Neural cell (in vitro differentiated cells): ENCODE measurements around the gene ZNF524. TPM values are rescaled to one million over a fixed set of nuclear protein-coding genes. Genes with fewer than 3 reads are reported as not detected.
A peak's percentile ranks its signal among the peaks of the same experiment; 100 is the strongest.

Experiments
- H2AFZ ChIP-seq: fragments of 200-600, 300-800 bp; sonication (generic), shearing (Covaris generic); 2 replicates; pipeline ENCODE4 v1.6.0; 2014; ENCODE audit warnings: low read depth, mild to moderate bottlenecking, antibody characterized with exemption, low read length, moderate library complexity
- H3F3A ChIP-seq: fragments of 200-600 bp; shearing (Covaris generic); 2 replicates; pipeline ENCODE4 v1.6.1; 2016; ENCODE audit warnings: mild to moderate bottlenecking, moderate library complexity, mixed read lengths, antibody characterized with exemption, low read length; ENCODE audit not compliant: insufficient read depth, poor library complexity, severe bottlenecking
- H3K27ac ChIP-seq: fragments of 200-600, 300-800 bp; sonication (generic), shearing (Covaris generic); 2 replicates; pipeline ENCODE4 v1.5.1; 2014; ENCODE audit warnings: mild to moderate bottlenecking, low read length, moderate library complexity
- H3K27me3 ChIP-seq: fragments of 300-800, 200-600 bp; sonication (generic), shearing (Covaris generic); 2 replicates; pipeline ENCODE4 v1.6.0; 2014; ENCODE audit warnings: mild to moderate bottlenecking, low read depth, low read length, moderate library complexity; ENCODE audit not compliant: insufficient read depth
- H3K36me3 ChIP-seq: fragments of 300-800, 200-600 bp; sonication (generic), shearing (Covaris generic); 2 replicates; pipeline ENCODE4 v1.5.1; 2014; ENCODE audit warnings: mild to moderate bottlenecking, antibody characterized with exemption, low read length, moderate library complexity; ENCODE audit not compliant: insufficient read depth
- H3K4me2 ChIP-seq: fragments of 300-800, 200-600 bp; sonication (generic), shearing (Covaris generic); 2 replicates; pipeline ENCODE4 v1.6.0; 2014; ENCODE audit warnings: mild to moderate bottlenecking, low read length
- H3K4me3 ChIP-seq: fragments of 300-800, 200-600 bp; sonication (generic), shearing (Covaris generic); 2 replicates; pipeline ENCODE4 v1.5.1; 2014; ENCODE audit warnings: mild to moderate bottlenecking, low read length, moderate library complexity
- H3K79me2 ChIP-seq: fragments of 200-600 bp; shearing (Covaris generic); replicated peaks from 2 replicates; pipeline ENCODE4 v1.6.0; 2014; ENCODE audit warnings: mild to moderate bottlenecking, low read length, moderate library complexity; ENCODE audit not compliant: insufficient read depth
- H3K9ac ChIP-seq: fragments of 300-800, 200-600 bp; sonication (generic), shearing (Covaris generic); 2 replicates; pipeline ENCODE4 v1.6.1; 2016; ENCODE audit warnings: mild to moderate bottlenecking, low read length, mixed read lengths
- H3K9me2 ChIP-seq: fragments of 200-600 bp; shearing (Covaris generic); 2 replicates; pipeline ENCODE4 v1.6.1; 2016; ENCODE audit warnings: mild to moderate bottlenecking, low read length, mixed read lengths; ENCODE audit not compliant: insufficient read depth
- H3K9me3 ChIP-seq: fragments of 200-600, 300-800 bp; sonication (generic), shearing (Covaris generic); 2 replicates; pipeline ENCODE4 v1.6.1; 2016; ENCODE audit warnings: mild to moderate bottlenecking, mixed run types, low read length, moderate library complexity, mixed read lengths
- H4K20me1 ChIP-seq: fragments of 200-600 bp; shearing (Covaris generic); 2 replicates; pipeline ENCODE4 v1.6.1; 2016; ENCODE audit warnings: mild to moderate bottlenecking, mixed run types; ENCODE audit not compliant: insufficient read depth
- EP300 ChIP-seq: fragments of 450-650 bp; conservative IDR thresholded peaks from 2 replicates; pipeline ENCODE4 v1.6.1; 2014; ENCODE audit warnings: antibody characterized with exemption, mild to moderate bottlenecking, moderate library complexity; ENCODE audit not compliant: poor library complexity, severe bottlenecking
- EZH2 ChIP-seq: fragments of 200-600, 300-800 bp; shearing (Covaris generic), sonication (generic); IDR thresholded peaks from 2 replicates; pipeline ENCODE4 v1.6.1; 2014; ENCODE audit warnings: antibody characterized with exemption, low read length, borderline replicate concordance, mild to moderate bottlenecking; ENCODE audit not compliant: insufficient read depth, poor library complexity, severe bottlenecking
- MXI1 ChIP-seq: fragments of 450-650 bp; conservative IDR thresholded peaks from 2 replicates; pipeline ENCODE4 v1.6.1; 2014; ENCODE audit warnings: antibody characterized with exemption, mild to moderate bottlenecking; ENCODE audit not compliant: poor library complexity, severe bottlenecking
- POLR2AphosphoS5 ChIP-seq: IDR thresholded peaks from 2 replicates; pipeline ENCODE4 v1.6.1; 2012
- RAD21 ChIP-seq: fragments of 450-650 bp; conservative IDR thresholded peaks from 2 replicates; pipeline ENCODE4 v1.6.1; 2014; ENCODE audit warnings: antibody characterized with exemption, mild to moderate bottlenecking, moderate library complexity
- SMC3 ChIP-seq: fragments of 450-650 bp; conservative IDR thresholded peaks from 2 replicates; pipeline ENCODE4 v1.6.1; 2014; ENCODE audit warnings: antibody characterized with exemption, mild to moderate bottlenecking, moderate library complexity; ENCODE audit not compliant: poor library complexity
- TAF1 ChIP-seq: IDR thresholded peaks from 2 replicates; pipeline ENCODE4 v1.6.1; 2012; ENCODE audit warnings: low read depth
- polyA plus RNA-seq: library from polyadenylated mRNA; depleted of rRNA; stranded (reverse); fragments of >200 nt; gene quantifications from 2 replicates; pipeline ENCODE4 v1.2.3, GENCODE V29; 2014
- TF ChIP-seq, protein P1 (sequence below): IDR thresholded peaks from 2 replicates; pipeline ENCODE4 v1.6.1; 2012; ENCODE audit warnings: borderline replicate concordance
- TF ChIP-seq, protein P2 (sequence below): fragments of 450-650 bp; IDR thresholded peaks from 2 replicates; pipeline ENCODE4 v1.5.1; 2014; ENCODE audit warnings: antibody characterized with exemption, mild to moderate bottlenecking, moderate library complexity; ENCODE audit not compliant: poor library complexity, severe bottlenecking

Gene ZNF524
- polyA plus RNA-seq, 1 donor from 2014 or later: 3.2 TPM

- Histone ChIP-seq H3K9ac (peak overlapping the region; percentile 97), H3K27me3 (no peaks in the 10 kb centered on the region), H3F3A (no peaks in the 10 kb centered on the region), H3K9me2 (no peaks in the 10 kb centered on the region), H3K4me3 (peak overlapping the region; percentile 97), H4K20me1 (no peaks in the 10 kb centered on the region), H3K27ac (peak overlapping the region; percentile 97), H3K36me3 (peaks cover 8% of the 10 kb centered on the region), H3K4me2 (peak overlapping the region; percentile 81), H2AFZ (no peak overlapping the region), H3K79me2 (peaks cover 25% of the 10 kb centered on the region), H3K9me3 (no peaks in the 10 kb centered on the region)
- TF ChIP-seq EZH2 (no peak), POLR2AphosphoS5 (no peak), MXI1 (no peak), EP300 (no peak), RAD21 (no peak), SMC3 (no peak), TAF1 (no peak)
- TF ChIP-seq, protein P1, sequence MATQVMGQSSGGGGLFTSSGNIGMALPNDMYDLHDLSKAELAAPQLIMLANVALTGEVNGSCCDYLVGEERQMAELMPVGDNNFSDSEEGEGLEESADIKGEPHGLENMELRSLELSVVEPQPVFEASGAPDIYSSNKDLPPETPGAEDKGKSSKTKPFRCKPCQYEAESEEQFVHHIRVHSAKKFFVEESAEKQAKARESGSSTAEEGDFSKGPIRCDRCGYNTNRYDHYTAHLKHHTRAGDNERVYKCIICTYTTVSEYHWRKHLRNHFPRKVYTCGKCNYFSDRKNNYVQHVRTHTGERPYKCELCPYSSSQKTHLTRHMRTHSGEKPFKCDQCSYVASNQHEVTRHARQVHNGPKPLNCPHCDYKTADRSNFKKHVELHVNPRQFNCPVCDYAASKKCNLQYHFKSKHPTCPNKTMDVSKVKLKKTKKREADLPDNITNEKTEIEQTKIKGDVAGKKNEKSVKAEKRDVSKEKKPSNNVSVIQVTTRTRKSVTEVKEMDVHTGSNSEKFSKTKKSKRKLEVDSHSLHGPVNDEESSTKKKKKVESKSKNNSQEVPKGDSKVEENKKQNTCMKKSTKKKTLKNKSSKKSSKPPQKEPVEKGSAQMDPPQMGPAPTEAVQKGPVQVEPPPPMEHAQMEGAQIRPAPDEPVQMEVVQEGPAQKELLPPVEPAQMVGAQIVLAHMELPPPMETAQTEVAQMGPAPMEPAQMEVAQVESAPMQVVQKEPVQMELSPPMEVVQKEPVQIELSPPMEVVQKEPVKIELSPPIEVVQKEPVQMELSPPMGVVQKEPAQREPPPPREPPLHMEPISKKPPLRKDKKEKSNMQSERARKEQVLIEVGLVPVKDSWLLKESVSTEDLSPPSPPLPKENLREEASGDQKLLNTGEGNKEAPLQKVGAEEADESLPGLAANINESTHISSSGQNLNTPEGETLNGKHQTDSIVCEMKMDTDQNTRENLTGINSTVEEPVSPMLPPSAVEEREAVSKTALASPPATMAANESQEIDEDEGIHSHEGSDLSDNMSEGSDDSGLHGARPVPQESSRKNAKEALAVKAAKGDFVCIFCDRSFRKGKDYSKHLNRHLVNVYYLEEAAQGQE: no peak
- TF ChIP-seq, protein P2, sequence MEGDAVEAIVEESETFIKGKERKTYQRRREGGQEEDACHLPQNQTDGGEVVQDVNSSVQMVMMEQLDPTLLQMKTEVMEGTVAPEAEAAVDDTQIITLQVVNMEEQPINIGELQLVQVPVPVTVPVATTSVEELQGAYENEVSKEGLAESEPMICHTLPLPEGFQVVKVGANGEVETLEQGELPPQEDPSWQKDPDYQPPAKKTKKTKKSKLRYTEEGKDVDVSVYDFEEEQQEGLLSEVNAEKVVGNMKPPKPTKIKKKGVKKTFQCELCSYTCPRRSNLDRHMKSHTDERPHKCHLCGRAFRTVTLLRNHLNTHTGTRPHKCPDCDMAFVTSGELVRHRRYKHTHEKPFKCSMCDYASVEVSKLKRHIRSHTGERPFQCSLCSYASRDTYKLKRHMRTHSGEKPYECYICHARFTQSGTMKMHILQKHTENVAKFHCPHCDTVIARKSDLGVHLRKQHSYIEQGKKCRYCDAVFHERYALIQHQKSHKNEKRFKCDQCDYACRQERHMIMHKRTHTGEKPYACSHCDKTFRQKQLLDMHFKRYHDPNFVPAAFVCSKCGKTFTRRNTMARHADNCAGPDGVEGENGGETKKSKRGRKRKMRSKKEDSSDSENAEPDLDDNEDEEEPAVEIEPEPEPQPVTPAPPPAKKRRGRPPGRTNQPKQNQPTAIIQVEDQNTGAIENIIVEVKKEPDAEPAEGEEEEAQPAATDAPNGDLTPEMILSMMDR: no peak
These were observed 6.3 kb downstream of the ZNF524 start for GRCh38 chr19:55606471-55606787.

DNA sequence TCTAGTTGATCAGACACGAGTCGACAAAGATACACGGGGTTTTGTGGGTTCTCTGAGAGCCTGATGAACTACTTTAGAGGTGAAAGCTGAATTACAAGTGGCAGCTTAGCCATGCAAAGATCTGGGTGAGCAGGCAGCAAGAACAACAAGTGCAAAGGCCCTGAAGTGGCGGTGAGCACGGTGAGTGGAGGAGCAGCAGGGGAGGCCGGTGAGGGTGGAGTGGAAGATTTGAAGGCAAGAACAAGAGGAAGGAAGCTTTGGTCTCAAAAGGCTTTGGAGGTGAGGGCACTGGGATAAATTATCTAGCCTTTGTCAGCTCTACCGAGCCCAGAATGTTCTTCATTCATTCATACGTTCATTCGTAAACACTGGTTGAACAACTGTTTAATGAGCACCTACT lies 6.7 kb downstream of the ZNF524 start:
- Histone ChIP-seq H3K4me2 (peak overlapping the region; percentile 81), H2AFZ (no peak overlapping the region), H3K9me2 (no peaks in the 10 kb centered on the region), H3K4me3 (peak overlapping the region; percentile 97), H3K79me2 (peaks cover 25% of the 10 kb centered on the region), H3K27me3 (no peaks in the 10 kb centered on the region), H3K9me3 (no peaks in the 10 kb centered on the region), H3K9ac (peak overlapping the region; percentile 97), H3K27ac (peak overlapping the region; percentile 97), H3F3A (no peaks in the 10 kb centered on the region), H3K36me3 (peaks cover 8% of the 10 kb centered on the region), H4K20me1 (no peaks in the 10 kb centered on the region)
- no peak for TF ChIP-seq RAD21
- TF ChIP-seq EZH2: no peak
- TF ChIP-seq, protein P1: no peak
- TF ChIP-seq, protein P2: no peak
- no peak for TF ChIP-seq TAF1
- TF ChIP-seq MXI1: no peak
- no peak for TF ChIP-seq POLR2AphosphoS5
- TF ChIP-seq EP300: no peak
- TF ChIP-seq SMC3: no peak
